Measurements from ENCODE around the gene TMEM150B. TPM values are rescaled to one million over a fixed set of nuclear protein-coding genes. Genes with fewer than 3 reads are reported as not detected.

TMEM150B gene
- total RNA-seq, 2 experiments from 2014 or later = not detected

DNA sequence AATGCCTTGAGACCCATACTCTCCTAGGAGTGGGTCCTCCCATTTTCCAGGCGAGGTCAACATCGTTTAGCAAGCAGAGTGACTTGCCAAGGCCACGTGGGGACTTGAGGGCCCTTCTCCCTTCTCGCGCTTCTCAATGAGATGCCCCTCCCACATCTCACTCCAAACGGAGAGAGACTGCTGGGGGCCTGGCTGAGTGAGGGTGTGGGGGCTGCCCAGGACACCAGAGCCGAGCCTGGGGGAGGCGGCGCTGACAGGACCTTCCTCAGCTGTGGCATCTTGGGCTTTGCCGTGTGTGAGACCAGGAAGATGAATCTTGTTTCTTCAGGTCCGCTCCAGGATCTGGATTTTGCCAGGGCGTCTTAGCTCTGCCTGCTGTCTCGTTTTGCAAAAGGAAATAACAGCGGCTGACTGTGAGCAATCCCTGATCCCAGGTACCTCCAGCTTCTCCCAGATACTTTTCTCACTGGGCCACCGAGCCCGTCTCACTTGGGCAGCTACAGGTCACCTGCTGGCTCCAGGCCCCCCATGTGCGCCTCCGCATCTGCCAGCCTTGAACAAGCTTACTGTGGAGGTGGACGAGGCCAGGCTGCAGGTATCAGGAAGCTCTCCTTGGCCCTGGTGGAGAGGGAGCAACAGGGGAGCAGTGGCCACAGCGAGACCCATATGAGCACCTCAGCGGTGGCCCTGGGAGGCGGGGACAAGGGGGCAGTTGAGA lies 23.3 kb upstream of the TMEM150B start:
- intact Hi-C loops (cut with micrococcal nuclease; ENCODE audit: unreplicated experiment) = no loop called here
- Histone ChIP-seq H2AFZ (ENCODE audit: low read length) (no peak overlapping the region), H3K79me2 (ENCODE audit: insufficient read depth, low read depth, low read length) (no peaks in the 10 kb centered on the region), H3K4me3 (ENCODE audit: low read depth, low read length, poor library complexity, severe bottlenecking) (no peak overlapping the region), H3K36me3 (ENCODE audit: insufficient read depth, low read length) (no peaks in the 10 kb centered on the region), H3K9me2 (ENCODE audit: insufficient read depth, low read length) (no peaks in the 10 kb centered on the region), H3K9me3 (ENCODE audit: low read length) (no peaks in the 10 kb centered on the region), H3K4me2 (ENCODE audit: low read length) (no peak overlapping the region), H4K20me1 (ENCODE audit: insufficient read depth, low read length) (no peaks in the 10 kb centered on the region), H3K27ac (ENCODE audit: low read depth, low read length, poor library complexity, severe bottlenecking) (no peak overlapping the region), H3K4me1 (ENCODE audit: insufficient read depth, low read length, poor library complexity, severe bottlenecking) (peaks cover 3% of the 10 kb centered on the region)
- no peak for DNase-seq (ENCODE audit: low spot score)
- ChIA-PET CTCF (ENCODE audit: unreplicated experiment) (no interaction called here), POLR2A (interaction anchor here (0.6 to 0.7 kb wide), 2 partner anchors 259 to 507 kb away, joined by 4 to 5 read pairs; no protein-coding TSS in a partner anchor)
- no TSS peak for BruUV-seq (replicated peaks)
- TF ChIP-seq CTCF (conservative IDR thresholded peaks at IDR 0.05; ENCODE audit: low read length) (no peak), EZH2phosphoT487 (IDR thresholded peaks at IDR 0.05; ENCODE audit: borderline replicate concordance, low read depth, low read length) (no peak)

DNA sequence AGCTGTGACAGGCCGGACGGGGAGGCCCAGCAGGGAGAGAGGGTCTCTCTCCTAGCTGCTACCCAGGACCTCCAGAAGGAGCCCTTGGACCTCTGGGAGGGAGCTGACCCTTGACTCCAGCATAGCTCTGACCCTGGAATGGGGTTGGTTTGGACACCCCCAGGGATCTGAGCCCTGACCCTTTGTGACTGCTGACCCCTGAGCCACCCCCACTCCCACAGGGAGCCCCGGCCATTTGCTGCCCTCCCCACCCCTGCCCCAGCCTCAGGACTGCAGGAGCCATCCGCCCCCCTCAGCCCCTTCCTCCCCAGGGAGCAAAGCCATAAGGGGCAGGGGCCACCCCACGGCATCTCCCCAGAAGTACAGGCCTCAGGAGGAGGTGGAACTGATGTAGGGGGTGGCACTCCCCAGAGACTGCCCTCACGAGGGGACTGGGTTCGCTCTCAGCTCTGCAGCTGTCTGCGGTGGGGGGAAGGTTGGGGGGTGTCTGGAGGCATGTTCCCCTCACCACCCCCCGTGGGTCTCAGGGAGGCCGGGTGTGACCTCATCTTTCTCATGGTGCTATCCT lies 22.4 kb upstream of the TMEM150B start:
- POLR2A ChIA-PET = no interaction called here

More for the DNA sequence above, 22.4 kb upstream of the TMEM150B start:
- Histone ChIP-seq H3K9me3 (ENCODE audit: low read length) (no peaks in the 10 kb centered on the region), H3K4me2 (ENCODE audit: low read length) (no peak overlapping the region), H3K36me3 (ENCODE audit: insufficient read depth, low read length) (no peaks in the 10 kb centered on the region), H2AFZ (ENCODE audit: low read length) (no peak overlapping the region), H3K4me1 (ENCODE audit: insufficient read depth, low read length, poor library complexity, severe bottlenecking) (no peaks in the 10 kb centered on the region), H3K27ac (ENCODE audit: low read depth, low read length, poor library complexity, severe bottlenecking) (no peak overlapping the region), H3K79me2 (ENCODE audit: insufficient read depth, low read depth, low read length) (no peaks in the 10 kb centered on the region), H4K20me1 (ENCODE audit: insufficient read depth, low read length) (no peaks in the 10 kb centered on the region), H3K9me2 (ENCODE audit: insufficient read depth, low read length) (no peaks in the 10 kb centered on the region), H3K4me3 (ENCODE audit: low read depth, low read length, poor library complexity, severe bottlenecking) (no peak overlapping the region)
- DNase-seq (ENCODE audit: low spot score) = no peak
- CTCF ChIA-PET (ENCODE audit: unreplicated experiment) = no interaction called here
- TF ChIP-seq CTCF (conservative IDR thresholded peaks at IDR 0.05; ENCODE audit: low read length) = no peak
- no peak for TF ChIP-seq EZH2phosphoT487 (IDR thresholded peaks at IDR 0.05; ENCODE audit: borderline replicate concordance, low read depth, low read length)
- intact Hi-C loops (cut with micrococcal nuclease; ENCODE audit: unreplicated experiment) = no loop called here
- BruUV-seq (replicated peaks) = no TSS peak
